GM18498 (cell line): ENCODE measurements around the gene HSFX3.
"Not testable (repeated sequence)": the region's sequence is repeated elsewhere in the genome, so short reads cannot be mapped to it uniquely, and the experiment has no call there.

ENCODE experiments used
- ATAC-seq: cut with Tn5 transposase; IDR thresholded peaks from one replicate; pipeline ENCODE4 v1.9.1; 2021; ENCODE audit warnings: mild to moderate bottlenecking, moderate library complexity; ENCODE audit not compliant: unreplicated experiment

HSFX3 gene, protein sequence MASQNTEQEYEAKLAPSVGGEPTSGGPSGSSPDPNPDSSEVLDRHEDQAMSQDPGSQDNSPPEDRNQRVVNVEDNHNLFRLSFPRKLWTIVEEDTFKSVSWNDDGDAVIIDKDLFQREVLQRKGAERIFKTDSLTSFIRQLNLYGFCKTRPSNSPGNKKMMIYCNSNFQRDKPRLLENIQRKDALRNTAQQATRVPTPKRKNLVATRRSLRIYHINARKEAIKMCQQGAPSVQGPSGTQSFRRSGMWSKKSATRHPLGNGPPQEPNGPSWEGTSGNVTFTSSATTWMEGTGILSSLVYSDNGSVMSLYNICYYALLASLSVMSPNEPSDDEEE

GRCh38 chrX:149549701-149550100 lies at the start of gene HSFX3:
Gene HSFX3, minus strand, starts transcription at chrX:149549924. Its CDS starts 72 bp downstream, at chrX:149549852.
- not testable (repeated sequence) for ATAC-seq

DNA sequence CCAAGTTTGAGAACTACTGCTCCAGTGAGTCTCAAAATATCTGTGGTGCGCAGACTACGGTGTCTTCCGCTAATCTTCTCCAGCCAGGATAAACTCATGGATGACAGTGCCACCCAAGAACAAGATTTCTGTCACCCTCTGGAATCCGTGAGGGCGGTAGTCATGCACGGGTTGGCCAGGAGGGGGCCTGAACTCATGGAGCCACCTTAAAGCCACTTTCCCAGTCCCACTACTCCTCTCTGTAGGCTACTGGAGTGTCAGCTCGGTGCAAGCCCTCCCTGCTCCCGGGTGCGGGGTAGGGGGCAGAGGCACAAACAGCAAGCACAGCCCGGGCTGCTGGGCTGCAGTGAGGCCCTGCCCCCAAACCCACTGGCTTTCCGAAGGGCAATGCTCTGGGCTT lies 48.9 kb upstream of the HSFX3 start:
- peak; percentile 46 for ATAC-seq

DNA sequence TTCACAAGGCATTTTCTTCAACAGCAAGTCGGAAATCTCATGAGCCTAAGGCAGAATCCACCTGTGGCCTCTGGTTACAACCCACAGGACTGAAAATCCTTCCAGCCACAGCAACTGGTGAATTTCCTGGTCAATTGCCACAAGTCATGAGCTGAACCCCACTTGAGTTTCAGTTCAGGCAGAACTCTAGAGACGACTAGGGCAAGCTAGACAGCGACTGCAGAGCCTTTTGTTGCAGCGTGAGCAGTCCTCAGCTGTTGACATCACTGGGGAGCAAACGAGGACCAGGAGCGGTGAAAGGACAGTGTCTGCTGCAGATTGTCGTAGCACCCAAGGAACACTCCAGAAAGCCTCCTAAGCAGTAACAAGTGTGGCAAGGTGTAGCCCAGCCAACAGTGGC lies 46.2 kb upstream of the HSFX3 start:
- not testable (repeated sequence) for ATAC-seq

GRCh38 chrX:149595214-149595613 lies 45.5 kb upstream of the HSFX3 start, which contains the start of gene HSFX2:
Gene HSFX2, minus strand, starts transcription at chrX:149595314. Its CDS starts 614 bp downstream, at chrX:149594700.
- not testable (repeated sequence) for ATAC-seq

- not testable (repeated sequence) for ATAC-seq
Measured at GRCh38 chrX:149590993-149591392, 41.3 kb upstream of the HSFX3 start.

DNA sequence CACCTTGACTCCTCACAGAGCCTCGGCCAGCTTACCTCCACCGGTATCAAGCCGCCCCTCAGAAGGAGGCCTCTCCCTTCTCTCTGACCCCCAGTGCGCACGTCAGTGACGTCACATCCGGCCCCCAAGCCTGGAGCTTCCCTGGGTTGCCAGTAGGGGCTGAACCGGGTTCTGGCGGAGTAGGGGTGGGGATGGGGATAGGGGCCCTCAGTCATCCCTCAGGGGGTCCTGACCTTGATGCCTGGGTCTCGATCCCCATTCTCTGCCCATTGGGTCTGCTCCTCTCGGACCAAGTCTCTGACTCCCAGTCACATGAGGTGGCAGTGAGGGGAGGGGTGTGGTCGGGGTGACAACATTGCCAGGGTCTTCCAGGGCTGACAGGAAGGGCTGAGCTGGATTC lies 37.6 kb upstream of the HSFX3 start, which contains the start of gene MAGEA9B:
Gene MAGEA9B (minus strand): TSS at position 101 of the 400 bp plus-strand sequence. CDS start 4,280 bp downstream, outside the sequence.
- not testable (repeated sequence) for ATAC-seq

- ATAC-seq, result not testable (repeated sequence)
Measured at GRCh38 chrX:149585631-149586030, 35.9 kb upstream of the HSFX3 start.

DNA sequence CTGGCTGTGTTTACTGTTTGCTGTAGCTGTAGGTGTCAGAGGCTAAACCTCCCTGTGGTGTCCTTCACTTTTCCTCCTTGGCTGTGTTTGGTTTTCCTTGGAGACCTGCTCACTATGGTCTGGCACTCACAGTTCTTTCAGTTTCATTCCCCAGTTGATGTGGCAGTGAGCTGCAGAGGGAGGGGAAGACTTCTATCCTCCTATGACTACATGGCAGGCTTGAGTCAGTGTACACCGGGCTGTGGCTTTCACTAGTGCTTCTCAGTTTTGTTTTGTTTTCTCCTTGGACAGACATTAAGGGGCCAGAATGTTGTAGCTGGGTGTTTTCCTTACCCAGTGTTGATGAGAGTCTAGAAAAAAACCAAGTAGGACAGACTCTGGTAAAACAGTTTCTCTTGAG lies 23.7 kb upstream of the HSFX3 start:
- peak; percentile 100 for ATAC-seq

- no peak for ATAC-seq
Measured at GRCh38 chrX:149572743-149573142, 23.0 kb upstream of the HSFX3 start.

GRCh38 chrX:149571770-149572169 lies 22.0 kb upstream of the HSFX3 start:
- no peak for ATAC-seq

- no peak for ATAC-seq
Measured at GRCh38 chrX:149570668-149571067, 20.9 kb upstream of the HSFX3 start.

- no peak for ATAC-seq
Measured at GRCh38 chrX:149569770-149570169, 20.0 kb upstream of the HSFX3 start.

DNA sequence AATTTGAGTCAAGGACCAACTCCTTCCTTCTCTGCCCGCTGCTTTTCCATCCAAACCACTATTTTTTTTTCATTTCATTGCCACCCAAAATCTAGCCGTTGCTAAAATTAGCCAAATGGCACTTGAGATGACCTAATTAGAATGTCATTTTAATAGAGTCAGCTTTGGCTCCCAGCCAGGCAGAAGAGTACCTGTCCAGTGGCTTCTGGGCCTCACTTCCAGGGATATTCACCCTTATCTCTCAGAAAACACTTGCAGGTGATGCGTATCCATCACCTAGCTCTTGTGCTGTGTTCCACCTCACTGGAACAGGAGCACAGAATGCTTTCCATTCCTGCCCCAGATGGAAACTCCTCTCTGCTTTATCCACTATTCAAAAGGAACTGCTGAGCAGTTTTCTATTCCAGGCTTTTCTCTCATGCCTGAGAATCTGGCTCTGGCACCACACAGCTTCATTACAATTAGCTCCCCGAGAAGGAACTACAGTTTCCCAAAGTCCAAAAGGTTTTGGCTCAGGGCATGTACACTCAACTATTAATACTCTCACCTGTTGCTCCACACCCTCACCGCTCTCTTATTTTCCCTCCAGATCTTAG lies 19.1 kb upstream of the HSFX3 start:
- no peak for ATAC-seq

DNA sequence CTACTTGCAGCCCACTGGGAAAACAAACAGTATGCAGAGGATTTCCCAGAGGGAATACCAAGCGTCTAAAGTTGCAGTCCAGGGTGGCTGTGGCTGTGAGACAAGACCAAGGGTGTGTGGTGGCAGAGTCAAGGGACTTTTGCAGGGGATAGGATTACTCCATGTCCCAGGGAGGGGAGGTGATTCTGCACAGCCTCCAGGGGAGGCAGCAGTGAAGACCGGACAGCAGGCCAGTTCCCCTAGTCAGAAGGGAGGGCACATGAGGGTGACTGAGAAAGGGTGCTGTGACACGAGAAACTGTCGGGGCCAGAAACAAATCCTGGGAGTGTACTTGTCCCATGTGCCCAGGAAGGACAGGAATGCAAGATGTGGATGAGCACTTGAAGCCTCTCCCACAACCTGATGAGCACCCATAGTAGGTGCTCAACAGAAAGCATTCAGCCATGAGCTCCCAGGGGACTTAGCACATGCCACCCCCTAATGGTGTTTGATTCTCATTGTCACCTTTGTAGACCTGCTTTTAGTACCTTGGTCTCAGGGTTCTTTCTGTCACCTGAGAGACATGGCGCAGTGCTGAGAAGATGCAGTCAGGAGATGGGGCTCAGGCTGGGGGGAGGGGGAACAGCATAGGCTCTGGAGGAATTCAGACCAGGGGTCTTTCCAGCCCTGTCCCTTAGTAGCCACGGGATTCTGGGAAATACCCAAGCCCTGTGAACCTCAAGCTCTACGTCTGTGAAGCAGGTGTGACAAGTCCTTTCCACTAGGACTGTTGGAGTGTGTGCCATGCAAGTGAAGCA lies 18.1 kb upstream of the HSFX3 start:
- no peak for ATAC-seq

- no peak for ATAC-seq
Measured at GRCh38 chrX:149563359-149563758, 13.6 kb upstream of the HSFX3 start.

GRCh38 chrX:149555251-149555650 lies 5.5 kb upstream of the HSFX3 start:
- ATAC-seq, result not testable (repeated sequence)

DNA sequence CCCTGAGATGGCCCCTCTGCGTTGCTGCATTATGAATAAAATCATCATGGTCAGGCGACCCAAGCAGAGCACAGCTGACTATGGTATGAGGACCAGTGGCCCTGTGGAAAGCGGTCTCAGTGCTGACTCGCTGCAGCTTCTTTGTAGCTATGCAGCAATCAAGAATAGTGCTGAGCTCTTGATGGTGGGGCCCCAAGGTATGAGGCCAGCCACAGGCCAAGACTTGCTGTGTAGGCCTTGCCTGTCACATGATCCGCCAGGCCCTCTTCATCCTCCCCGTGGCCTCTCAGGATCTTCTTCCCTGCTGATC lies 2.2 kb upstream of the HSFX3 start:
- not testable (repeated sequence) for ATAC-seq

DNA sequence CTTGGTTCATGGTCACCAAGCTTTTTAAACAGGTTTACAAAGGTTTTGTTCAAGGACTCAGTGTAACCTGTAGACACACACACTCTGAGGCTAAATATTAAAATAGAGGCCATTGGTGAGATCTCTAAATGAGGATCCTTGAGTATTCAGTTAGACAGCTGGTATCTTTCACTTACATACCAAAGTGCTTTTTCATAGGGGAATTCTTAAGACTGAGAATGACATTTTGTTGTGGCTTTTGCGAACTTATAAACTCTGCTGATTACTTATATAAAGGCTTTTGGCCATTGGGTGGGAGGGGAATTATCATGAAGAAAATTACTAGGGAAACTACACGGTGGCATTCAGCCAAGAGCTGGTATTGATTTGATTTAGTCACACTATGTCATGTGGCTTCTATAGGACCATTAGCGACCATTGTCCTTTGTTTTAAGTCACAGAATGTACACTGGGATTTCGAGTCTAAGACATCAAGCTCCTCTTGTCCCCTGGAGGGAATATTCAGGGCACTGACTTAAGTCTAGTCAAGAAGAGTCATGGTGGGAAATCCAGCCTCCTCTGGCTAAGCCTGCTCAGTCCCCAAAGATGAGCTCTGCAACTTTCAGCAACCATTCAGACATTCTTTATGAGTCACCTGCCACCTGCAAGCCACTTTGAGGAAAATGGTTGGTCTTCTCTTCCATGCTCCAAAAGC lies 1.7 kb upstream of the HSFX3 start:
- not testable (repeated sequence) for ATAC-seq

GRCh38 chrX:149550454-149550853 lies 730 bp upstream of the HSFX3 start:
- not testable (repeated sequence) for ATAC-seq

GRCh38 chrX:149547782-149548181 lies 1.9 kb downstream of the HSFX3 start:
- ATAC-seq, result not testable (repeated sequence)

- ATAC-seq, result not testable (repeated sequence)
Measured at GRCh38 chrX:149546962-149547361, 2.8 kb downstream of the HSFX3 start.
